Activated CD4-positive, alpha-beta T cell treated with anti-CD3 and anti-CD28 coated beads for 24 hours (primary cell): Measurements from ENCODE around the gene FBXO42.

Experiments
- DNase-seq, 2 donors: peaks; one replicate each; pipeline ENCODE4 v3.0.0-alpha.2; 2020; ENCODE audit warnings: low read depth in 2 of 2

The FBXO42 gene

GRCh38 chr1:16205891-16206546, 146.3 kb downstream of the FBXO42 start:
- DNase-seq = no peak

DNA sequence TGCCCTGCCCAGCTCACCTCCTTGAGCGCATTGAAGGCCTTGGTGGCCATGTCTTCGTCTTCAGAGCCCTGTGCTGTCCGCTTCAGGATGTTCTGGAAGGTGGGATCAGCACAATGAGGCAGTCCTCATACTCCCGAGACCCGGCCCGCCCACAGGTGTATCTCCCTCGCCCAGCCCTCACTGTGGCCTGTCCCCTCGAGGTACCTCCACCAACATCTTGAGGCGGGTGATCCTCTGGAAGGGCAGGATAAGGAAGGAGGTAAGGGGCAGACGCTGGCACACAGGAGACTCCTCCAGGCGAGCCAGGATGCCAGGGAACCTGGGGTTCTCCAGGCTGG, 147.0 kb downstream of the FBXO42 start:
- DNase-seq = no peak

DNA sequence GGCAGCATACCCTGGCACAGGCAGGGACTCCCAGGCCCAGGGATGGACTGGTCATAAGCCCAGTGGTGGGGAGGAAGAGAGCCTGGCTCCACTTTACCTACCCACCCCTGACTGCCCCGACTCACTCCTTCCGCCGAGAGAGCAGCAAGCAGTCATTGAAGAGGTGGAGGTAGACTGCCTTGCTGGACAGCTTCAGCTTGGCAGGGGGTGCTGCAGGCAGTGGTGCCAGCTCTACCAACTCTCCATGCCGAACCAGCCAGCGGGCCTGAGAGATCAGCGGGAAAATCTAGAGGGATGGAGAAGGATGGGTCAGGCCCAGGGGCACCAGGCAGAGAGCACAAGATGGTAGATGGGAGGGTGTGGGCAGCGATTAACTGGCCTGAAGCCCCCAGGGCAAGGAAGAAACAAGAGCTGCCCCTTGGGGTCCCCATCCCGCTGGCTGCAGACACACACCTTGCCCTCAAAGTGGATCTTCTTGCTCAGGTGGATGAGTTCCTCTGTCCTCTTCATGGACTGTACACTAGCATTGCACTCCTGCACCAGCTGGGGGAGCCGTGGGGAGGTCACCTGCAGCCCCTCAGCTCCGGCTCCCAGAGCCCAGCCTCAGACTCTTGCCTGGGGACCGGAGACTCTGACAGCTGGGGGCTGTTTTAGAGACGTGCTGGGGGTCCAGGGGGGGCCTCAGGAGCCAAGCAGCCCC, 147.5 kb downstream of the FBXO42 start:
- DNase-seq = no peak

- no peak for DNase-seq
Observed at GRCh38 chr1:16204216-16204615, 148.1 kb downstream of the FBXO42 start.

GRCh38 chr1:16203550-16203949, 148.7 kb downstream of the FBXO42 start:
- DNase-seq = no peak

- no peak for DNase-seq
Observed at GRCh38 chr1:16202281-16203210, 149.7 kb downstream of the FBXO42 start.

DNA sequence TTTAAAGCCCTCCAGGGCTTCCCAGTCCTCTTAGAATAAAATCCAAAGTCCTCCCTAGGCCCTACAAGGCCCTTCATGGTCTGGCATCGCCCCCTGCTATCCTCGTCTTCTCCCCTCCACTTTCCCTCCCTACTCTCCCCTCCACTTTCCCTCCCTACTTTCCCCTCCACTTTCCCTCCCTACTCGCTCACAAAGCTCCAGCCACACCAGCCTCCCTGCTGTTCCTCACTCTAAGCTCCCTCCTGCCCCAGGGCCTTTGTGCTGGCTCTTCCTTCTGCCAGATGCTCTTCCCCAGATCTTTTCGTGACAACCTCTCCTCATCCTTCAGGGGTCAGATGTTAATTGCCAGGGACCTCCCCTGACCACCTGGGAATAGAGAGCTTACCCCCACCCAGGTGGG, 152.6 kb downstream of the FBXO42 start:
- no peak for DNase-seq

GRCh38 chr1:16199157-16199501, 153.2 kb downstream of the FBXO42 start:
- DNase-seq = no peak

DNA sequence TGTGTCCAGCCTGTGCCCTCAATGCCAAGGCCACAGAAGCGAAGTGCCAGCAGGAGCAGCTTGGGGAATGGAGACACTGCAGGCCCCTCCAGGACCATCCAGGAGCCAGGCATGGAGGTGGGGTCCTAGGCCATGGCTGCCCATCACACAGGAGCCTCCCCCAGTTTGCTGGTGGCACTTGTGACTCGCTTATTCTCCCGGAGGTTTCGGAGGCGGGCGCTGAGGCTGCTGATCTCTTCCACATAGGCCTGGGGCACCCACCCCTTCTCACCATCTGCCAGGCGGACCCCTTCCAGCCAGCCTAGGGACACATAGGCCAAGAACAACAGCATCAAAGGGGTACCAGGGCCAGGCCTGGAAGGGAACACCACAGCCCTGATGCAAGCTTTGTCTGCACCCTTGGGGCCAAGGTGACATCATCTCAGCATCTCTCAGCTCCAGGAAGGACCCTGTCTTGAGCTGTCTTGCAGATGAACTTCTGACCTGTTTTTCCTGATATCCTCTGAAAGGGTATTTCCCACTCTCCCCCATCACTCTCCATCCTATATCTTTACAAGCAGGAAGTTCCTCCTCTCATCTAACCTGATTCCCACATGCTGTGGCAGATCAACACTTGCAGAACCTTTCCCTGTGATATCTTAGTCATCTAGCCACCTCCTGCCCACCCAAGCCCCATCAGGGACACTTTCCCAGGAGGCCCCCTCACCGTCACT, 153.7 kb downstream of the FBXO42 start:
- no peak for DNase-seq

DNA sequence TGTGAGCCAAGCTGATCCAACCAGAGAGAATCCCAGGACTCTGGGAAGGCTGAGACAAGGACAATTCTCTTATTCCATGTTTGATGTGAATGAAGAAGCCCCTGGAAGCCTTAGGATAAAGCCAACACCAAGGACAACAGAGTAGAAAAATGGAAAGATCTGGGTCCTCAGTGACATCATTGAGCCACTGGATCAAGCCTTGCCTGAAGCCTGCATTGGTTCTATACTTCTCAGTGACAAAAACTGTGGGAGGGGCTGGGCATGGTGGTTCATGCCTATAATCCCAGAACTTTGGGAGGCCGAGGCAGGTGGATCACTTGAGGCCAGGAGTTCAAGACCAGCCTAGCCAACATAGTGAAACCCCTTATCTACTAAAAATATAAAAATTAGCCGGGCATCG, 155.4 kb downstream of the FBXO42 start:
- no peak for DNase-seq
